ENCODE results near the gene ALS2CL.
A peak's percentile ranks its signal among the peaks of the same experiment; 100 is the strongest.
"Not testable (repeated sequence)": the region's sequence is repeated elsewhere in the genome, so short reads cannot be mapped to it uniquely, and the experiment has no call there.

Gene ALS2CL

DNA sequence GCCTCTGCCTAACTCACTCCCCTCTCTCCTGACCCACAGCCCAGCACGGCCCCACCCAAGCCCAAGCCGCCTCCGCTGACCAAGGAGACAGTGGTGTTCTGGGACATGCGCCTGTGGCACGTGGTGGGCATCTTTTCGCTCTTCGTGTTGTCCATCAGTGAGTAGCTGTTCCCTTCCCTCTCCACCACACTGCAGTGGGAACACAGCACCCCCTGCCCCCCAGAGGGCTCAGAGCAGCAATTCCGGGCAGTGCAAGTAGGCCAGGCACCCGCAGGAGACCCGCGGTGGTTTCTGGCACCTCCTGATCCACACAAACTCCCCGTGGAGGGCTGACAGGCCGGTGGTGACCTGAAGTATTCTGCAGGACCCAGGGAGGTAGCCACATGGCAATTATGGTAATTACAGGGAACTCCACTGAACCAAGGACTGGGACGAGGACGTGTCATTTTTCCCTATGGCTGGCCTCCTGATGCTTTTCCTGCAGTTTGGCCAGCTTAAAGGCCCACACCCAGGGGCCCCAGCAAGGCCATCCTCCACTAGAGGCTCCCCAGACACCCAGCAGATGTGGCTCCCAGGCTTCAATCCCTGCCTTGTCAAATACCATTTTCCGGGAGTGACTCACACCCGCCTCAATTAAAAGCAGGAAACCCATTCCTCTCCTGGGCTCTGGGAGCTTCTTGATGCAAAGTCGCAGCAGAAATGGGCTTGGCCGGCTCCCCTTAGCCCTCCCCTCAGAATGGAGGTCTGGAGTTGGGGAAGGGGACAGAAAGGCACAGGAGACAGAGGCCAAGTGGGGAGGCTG lies 12.5 kb upstream of the ALS2CL start:
- H3K27ac ChIP-seq = no peak overlapping the region
- TF ChIP-seq, protein P1, sequence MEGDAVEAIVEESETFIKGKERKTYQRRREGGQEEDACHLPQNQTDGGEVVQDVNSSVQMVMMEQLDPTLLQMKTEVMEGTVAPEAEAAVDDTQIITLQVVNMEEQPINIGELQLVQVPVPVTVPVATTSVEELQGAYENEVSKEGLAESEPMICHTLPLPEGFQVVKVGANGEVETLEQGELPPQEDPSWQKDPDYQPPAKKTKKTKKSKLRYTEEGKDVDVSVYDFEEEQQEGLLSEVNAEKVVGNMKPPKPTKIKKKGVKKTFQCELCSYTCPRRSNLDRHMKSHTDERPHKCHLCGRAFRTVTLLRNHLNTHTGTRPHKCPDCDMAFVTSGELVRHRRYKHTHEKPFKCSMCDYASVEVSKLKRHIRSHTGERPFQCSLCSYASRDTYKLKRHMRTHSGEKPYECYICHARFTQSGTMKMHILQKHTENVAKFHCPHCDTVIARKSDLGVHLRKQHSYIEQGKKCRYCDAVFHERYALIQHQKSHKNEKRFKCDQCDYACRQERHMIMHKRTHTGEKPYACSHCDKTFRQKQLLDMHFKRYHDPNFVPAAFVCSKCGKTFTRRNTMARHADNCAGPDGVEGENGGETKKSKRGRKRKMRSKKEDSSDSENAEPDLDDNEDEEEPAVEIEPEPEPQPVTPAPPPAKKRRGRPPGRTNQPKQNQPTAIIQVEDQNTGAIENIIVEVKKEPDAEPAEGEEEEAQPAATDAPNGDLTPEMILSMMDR (conservative IDR thresholded peaks at IDR 0.05) = no peak

DNA sequence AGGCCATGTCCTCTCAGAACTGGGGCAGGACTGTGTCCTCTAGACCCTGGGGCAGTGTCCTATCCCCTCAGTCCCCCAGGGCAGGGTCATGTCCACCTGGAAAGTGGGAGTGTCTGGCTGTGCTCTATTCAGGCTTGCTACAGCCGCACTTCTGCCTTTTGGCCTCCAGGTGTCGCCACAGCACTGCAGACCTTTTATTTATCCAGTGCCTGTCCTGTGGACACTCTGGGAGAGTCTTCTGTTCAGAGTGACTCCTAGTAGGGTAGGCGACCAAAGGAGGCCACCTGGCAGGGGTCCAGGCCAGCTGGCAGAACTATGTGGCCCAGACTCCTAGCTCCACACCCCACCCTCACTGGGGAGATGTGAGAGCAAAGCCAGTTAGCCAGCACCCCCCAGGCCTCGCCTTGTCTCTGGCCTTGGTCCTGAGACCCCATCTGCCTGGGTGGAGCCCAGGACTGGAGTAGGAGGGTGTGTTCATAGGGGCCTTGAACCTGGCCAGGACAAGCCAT lies 11.6 kb upstream of the ALS2CL start:
- TF ChIP-seq, protein P1 (conservative IDR thresholded peaks at IDR 0.05) = peak; percentile 97
- no peak overlapping the region for H3K27ac ChIP-seq

DNA sequence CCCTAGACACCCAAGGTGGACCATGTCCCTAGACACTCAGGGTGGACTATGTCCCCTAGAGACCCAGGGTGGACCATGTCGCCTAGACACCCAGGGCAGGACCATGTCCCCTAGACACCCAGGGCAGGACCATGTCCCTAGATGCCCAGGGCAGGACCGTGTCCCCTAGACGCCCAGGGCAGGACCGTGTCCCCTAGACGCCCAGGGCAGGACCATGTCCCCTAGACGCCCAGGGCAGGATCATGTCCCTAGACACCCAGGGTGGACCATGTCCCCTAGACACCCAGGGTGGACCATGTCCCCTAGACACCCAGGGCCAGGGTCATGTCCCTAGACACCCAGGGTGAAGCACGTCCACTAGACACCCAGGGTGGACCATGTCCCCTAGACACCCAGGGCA lies 10.9 kb upstream of the ALS2CL start:
- not testable (repeated sequence) for H3K27ac ChIP-seq

DNA sequence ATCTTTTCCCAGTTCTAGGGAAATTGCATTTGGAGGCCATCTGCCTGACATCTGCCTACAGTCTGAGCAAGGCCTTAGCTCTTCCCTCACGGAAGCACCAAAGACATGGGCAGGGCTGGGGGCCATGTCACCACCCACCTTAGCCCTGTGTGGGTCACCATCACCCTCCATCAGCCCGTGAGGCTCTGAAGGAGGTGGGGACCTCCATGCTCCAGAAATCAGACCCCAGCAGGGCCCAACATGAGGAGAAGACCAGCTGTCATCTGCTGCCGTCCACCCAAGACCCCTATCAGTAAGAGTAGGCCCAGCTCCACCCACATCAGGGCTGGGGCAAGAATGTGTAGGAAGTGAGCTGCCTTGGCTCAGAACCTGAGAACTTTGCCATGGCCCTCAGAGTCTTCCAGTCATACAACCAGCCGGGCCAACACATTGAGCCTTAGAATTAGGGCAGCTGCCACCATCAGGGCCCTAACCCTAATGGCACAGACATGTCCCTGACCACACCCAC lies 9.6 kb upstream of the ALS2CL start:
- H3K27ac ChIP-seq = no peak overlapping the region
- TF ChIP-seq, protein P1 (conservative IDR thresholded peaks at IDR 0.05) = no peak

DNA sequence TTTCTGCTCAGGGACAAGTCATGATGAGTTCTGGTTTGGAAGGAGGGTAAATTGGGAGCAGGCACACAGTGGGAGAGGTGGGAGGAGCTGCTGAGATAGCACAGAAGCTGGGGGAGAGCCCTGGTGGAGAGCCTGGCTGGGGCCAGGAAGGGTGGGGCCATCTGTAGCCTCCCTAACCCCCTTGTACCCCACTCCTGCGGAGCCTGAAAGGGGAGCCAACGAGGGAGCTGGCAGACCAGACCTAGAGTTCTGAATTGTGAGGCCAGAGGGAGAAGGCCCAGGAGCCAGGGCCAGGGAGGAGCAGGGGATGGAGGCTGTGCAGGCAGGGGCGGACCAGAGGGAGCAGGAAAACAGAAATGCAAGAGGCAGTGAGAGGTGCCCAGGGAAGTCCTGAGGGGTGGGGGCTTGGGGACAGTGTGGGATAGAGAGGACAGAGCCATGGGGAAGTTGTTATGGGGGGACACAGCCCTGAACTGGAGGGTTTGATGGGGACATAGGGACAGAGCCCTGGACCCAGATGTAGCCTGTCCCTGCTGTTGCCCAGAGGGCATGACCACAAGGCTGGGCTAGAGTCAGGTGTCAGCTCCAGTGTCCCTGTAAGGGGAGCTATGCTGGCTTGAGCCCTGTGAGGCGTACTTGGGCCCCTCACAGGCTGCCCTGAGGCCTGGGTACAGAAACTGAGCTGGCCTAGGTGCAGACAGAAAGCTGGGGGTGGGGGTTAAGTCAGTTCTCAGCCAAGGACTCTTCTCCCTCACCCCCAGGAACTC lies 8.9 kb upstream of the ALS2CL start:
- TF ChIP-seq, protein P1 (conservative IDR thresholded peaks at IDR 0.05) = no peak

DNA sequence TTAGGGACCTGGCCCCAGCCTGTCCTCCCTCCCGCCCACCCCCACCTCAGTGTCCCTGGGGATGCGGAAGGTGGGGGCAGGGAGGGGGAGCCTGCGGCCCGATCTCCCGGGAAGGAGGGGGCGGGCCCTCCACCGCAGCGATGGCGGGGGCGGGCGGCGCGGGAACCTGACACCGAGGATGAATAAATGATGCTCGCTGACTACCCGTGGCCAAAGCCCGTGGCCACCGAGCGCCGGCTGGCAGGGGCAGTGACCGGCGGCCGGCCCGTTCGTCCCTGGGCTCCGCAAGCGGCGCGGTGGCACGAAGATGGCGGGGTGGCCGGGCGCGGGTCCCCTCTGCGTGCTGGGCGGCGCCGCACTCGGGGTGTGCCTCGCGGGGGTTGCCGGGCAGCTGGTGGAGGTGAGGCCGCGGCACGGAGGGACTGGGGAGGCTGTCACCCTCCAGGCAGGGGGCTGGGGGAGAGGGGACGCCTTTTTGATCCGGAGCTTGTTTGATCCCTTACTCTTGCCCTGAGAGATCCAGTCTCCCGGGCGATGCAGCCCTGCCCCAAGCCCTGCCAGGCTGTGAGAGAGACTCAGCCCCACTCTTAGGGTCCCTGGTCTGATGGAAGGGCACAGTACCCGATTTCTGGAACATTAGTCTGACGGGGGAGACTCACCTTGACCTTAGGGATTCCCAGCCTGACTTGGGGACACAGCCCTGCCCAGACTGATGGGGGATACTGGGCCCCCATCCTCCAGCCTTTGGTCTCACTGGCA lies 7.9 kb upstream of the ALS2CL start, which contains the start of gene TMIE:
TSS of gene TMIE (plus strand) at position 212 of the 759 bp plus-strand sequence. CDS start at position 308, 96 bp downstream.
- no peak within 1 kb of the TSS for H3K27ac ChIP-seq
- TF ChIP-seq, protein P1 (conservative IDR thresholded peaks at IDR 0.05) = no peak

More for the DNA sequence above, 8.9 kb upstream of the ALS2CL start:
- no peak overlapping the region for H3K27ac ChIP-seq

DNA sequence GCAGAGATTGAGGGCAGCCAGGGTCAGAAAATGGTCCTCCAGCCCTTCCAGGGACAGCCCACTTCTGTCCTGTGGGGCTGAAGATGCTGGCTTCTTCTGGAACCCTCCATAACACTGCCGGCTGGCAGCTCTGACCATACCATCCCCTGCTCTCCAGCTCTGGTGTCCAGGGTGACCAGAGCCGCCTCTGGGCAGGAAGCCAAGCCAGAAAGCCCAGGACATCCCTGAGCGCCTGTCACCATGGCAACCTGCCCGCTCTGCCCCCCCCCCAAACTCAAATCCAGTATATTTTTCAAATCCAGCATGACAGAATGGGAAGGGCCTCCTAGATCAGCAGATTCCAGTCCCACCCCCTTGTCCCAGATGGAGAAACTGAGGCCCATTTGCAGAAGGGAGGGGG lies 7.3 kb upstream of the ALS2CL start:
- TF ChIP-seq, protein P1 (conservative IDR thresholded peaks at IDR 0.05) = no peak
- H3K27ac ChIP-seq = no peak overlapping the region

All from VCaP (cell line).